HEK293 (cell line): ENCODE measurements around the gene PLEKHG2.

ENCODE experiments used
- GFI1B ChIP-seq: fragments of 450-650 bp; formaldehyde crosslinking; IDR thresholded peaks from 2 replicates; pipeline ENCODE4 v1.5.1; 2016; ENCODE audit warnings: missing biosample characterization, missing genetic modification characterization
- HOXA7 ChIP-seq: sonication (generic); formaldehyde crosslinking; IDR thresholded peaks from 2 replicates; pipeline ENCODE4 v1.8.1; 2022; ENCODE audit warnings: missing genetic modification reagents, borderline replicate concordance
- MZF1 ChIP-seq: fragments of 450-650 bp; formaldehyde crosslinking; IDR thresholded peaks from 2 replicates; pipeline ENCODE4 v1.5.1; 2017; ENCODE audit warnings: missing biosample characterization, missing genetic modification characterization, borderline replicate concordance
- OSR2 ChIP-seq: fragments of 450-650 bp; formaldehyde crosslinking; IDR thresholded peaks from 2 replicates; pipeline ENCODE4 v1.5.1; 2016; ENCODE audit warnings: missing biosample characterization, missing genetic modification characterization
- REPIN1 ChIP-seq: fragments of 450-650 bp; formaldehyde crosslinking; IDR thresholded peaks from 2 replicates; pipeline ENCODE4 v1.5.1; 2017; ENCODE audit warnings: missing biosample characterization, missing genetic modification characterization, low read depth
- SCRT1 ChIP-seq: fragments of 450-650 bp; formaldehyde crosslinking; IDR thresholded peaks from 2 replicates; pipeline ENCODE4 v1.5.1; 2016; ENCODE audit warnings: missing biosample characterization, missing genetic modification characterization, borderline replicate concordance
- SETDB1 ChIP-seq: IDR thresholded peaks from one replicate; pipeline ENCODE4 v1.6.1; 2017; ENCODE audit warnings: mild to moderate bottlenecking, low read length, moderate library complexity, mixed read lengths; ENCODE audit not compliant: insufficient read length
- ZBTB17 ChIP-seq: fragments of 450-650 bp; formaldehyde crosslinking; IDR thresholded peaks from 2 replicates; pipeline ENCODE4 v1.5.1; 2016; ENCODE audit warnings: missing biosample characterization, missing genetic modification characterization
- ZFP3 ChIP-seq: fragments of 450-650 bp; formaldehyde crosslinking; IDR thresholded peaks from 2 replicates; pipeline ENCODE4 v1.5.1; 2016; ENCODE audit warnings: low read depth, missing biosample characterization, missing genetic modification characterization
- ZFP37 ChIP-seq: fragments of 450-650 bp; formaldehyde crosslinking; IDR thresholded peaks from 2 replicates; pipeline ENCODE4 v1.5.1; 2016; ENCODE audit warnings: missing biosample characterization, missing genetic modification characterization
- ZNF223 ChIP-seq: fragments of 450-650 bp; formaldehyde crosslinking; IDR thresholded peaks from 2 replicates; pipeline ENCODE4 v1.5.1; 2016; ENCODE audit warnings: missing biosample characterization, missing genetic modification characterization
- ZNF24 ChIP-seq: fragments of 450-650 bp; formaldehyde crosslinking; IDR thresholded peaks from 2 replicates; pipeline ENCODE4 v1.5.1; 2016; ENCODE audit warnings: missing biosample characterization, missing genetic modification characterization
- ZNF266 ChIP-seq: fragments of 450-650 bp; formaldehyde crosslinking; IDR thresholded peaks from 2 replicates; pipeline ENCODE4 v1.5.1; 2016; ENCODE audit warnings: missing biosample characterization, missing genetic modification characterization, low read depth
- ZNF324 ChIP-seq: fragments of 450-650 bp; formaldehyde crosslinking; IDR thresholded peaks from 2 replicates; pipeline ENCODE4 v1.5.1; 2016; ENCODE audit warnings: missing biosample characterization, missing genetic modification characterization
- ZNF521 ChIP-seq: fragments of 450-650 bp; formaldehyde crosslinking; IDR thresholded peaks from 2 replicates; pipeline ENCODE4 v1.5.1; 2017; ENCODE audit warnings: missing biosample characterization, mild to moderate bottlenecking, missing genetic modification characterization
- ZNF664 ChIP-seq: fragments of 450-650 bp; formaldehyde crosslinking; IDR thresholded peaks from 2 replicates; pipeline ENCODE4 v1.5.1; 2016; ENCODE audit warnings: missing biosample characterization, missing genetic modification characterization
- ZNF701 ChIP-seq: fragments of 450-650 bp; formaldehyde crosslinking; IDR thresholded peaks from 2 replicates; pipeline ENCODE4 v1.5.1; 2016; ENCODE audit warnings: missing biosample characterization, missing genetic modification characterization
- ZNF76 ChIP-seq: fragments of 450-650 bp; formaldehyde crosslinking; IDR thresholded peaks from 2 replicates; pipeline ENCODE4; 2016; ENCODE audit warnings: low read depth, missing biosample characterization, missing genetic modification characterization, borderline replicate concordance
- ZNF785 ChIP-seq: fragments of 450-650 bp; formaldehyde crosslinking; IDR thresholded peaks from 2 replicates; pipeline ENCODE4 v1.5.1; 2016; ENCODE audit warnings: missing biosample characterization, missing genetic modification characterization
- TF ChIP-seq, protein P1 (sequence below): fragments of 450-650 bp; formaldehyde crosslinking; optimal IDR thresholded peaks from 2 replicates; pipeline ENCODE3; 2016; ENCODE audit warnings: missing biosample characterization, mild to moderate bottlenecking, missing genetic modification characterization
- TF ChIP-seq, protein P2 (sequence below): fragments of 450-650 bp; formaldehyde crosslinking; IDR thresholded peaks from 2 replicates; pipeline ENCODE4 v1.5.1; 2016; ENCODE audit warnings: missing biosample characterization, missing genetic modification characterization
- TF ChIP-seq, protein P3 (sequence below): fragments of 450-650 bp; formaldehyde crosslinking; IDR thresholded peaks from 2 replicates; pipeline ENCODE4; 2016; ENCODE audit warnings: missing biosample characterization, missing genetic modification characterization
- TF ChIP-seq, protein P4 (sequence below): fragments of 450-650 bp; formaldehyde crosslinking; IDR thresholded peaks from 2 replicates; pipeline ENCODE4 v1.5.1; 2016; ENCODE audit warnings: missing biosample characterization, missing genetic modification characterization
- TF ChIP-seq, protein P5 (sequence below): fragments of 450-650 bp; formaldehyde crosslinking; conservative IDR thresholded peaks from 2 replicates; pipeline ENCODE4 v1.5.1; 2016; ENCODE audit warnings: low read depth, missing biosample characterization, missing genetic modification characterization
- TF ChIP-seq, protein P6 (sequence below): fragments of 450-650 bp; formaldehyde crosslinking; IDR thresholded peaks from 2 replicates; pipeline ENCODE4 v1.5.1; 2016; ENCODE audit warnings: missing biosample characterization, missing genetic modification characterization

The PLEKHG2 gene

DNA sequence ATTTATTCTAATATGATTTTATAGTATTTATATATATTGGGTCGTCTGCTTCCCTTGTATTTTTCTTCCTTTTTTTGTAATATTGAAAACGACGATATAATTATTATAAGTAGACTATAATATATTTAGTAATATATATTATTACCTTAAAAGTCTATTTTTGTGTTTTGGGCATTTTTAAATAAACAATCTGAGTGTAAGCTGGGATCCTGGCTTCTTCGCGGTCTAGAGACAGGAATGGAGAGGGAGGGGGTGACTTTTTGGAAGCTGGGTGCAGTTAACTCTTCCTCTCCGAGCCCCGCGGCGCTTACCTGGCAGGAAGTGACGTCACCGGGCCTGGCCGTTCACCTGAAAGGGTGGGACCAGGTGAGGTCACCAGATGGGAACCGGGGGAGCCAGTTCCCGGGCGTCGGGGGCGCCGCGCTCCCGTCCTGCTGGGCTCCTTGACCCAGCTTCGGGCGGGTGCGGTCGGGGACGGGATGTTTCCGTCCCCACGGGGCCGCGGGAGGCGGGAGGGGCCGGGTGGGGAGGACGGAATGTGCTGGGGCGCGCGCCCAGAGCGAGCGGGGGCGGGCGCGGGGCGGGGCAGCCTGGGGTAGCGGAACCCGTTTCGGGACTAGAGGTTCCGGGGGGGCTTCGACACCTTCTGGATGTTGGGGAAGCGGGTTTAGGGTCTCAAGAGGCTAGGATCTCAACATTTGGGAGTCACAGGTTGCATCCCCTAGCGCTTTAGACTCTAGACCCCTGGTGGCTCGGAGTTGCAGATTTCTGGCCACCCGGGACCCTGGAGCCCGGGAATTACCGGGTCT is 3.1 kb upstream of the PLEKHG2 start (continued):
- TF ChIP-seq, protein P1, sequence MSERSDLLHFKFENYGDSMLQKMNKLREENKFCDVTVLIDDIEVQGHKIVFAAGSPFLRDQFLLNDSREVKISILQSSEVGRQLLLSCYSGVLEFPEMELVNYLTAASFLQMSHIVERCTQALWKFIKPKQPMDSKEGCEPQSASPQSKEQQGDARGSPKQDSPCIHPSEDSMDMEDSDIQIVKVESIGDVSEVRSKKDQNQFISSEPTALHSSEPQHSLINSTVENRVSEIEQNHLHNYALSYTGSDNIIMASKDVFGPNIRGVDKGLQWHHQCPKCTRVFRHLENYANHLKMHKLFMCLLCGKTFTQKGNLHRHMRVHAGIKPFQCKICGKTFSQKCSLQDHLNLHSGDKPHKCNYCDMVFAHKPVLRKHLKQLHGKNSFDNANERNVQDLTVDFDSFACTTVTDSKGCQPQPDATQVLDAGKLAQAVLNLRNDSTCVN = peak; percentile 96
- TF ChIP-seq ZBTB17 (tag by site-specific recombination) (no peak), ZFP37 (tag by site-specific recombination) (peak; percentile 96), ZNF701 (no peak), ZNF785 (no peak), ZNF521 (tag by site-specific recombination) (no peak), REPIN1 (tag by site-specific recombination) (no peak), ZNF76 (tag by site-specific recombination) (no peak), ZNF223 (no peak), ZNF664 (0 out of 2 replicates have a peak, but pooled peaks have one; percentile 46), ZNF266 (no peak), GFI1B (no peak), SCRT1 (tag by site-specific recombination) (no peak), ZNF324 (peak; percentile 86; the same call in 1 of the 2 replicates), MZF1 (tag by site-specific recombination) (no peak), ZNF24 (peak; percentile 67; the same call in 1 of the 2 replicates), OSR2 (tag by site-specific recombination) (no peak), SETDB1 (no peak), ZFP3 (tag by site-specific recombination) (no peak), HOXA7 (no peak)
- TF ChIP-seq, protein P2, sequence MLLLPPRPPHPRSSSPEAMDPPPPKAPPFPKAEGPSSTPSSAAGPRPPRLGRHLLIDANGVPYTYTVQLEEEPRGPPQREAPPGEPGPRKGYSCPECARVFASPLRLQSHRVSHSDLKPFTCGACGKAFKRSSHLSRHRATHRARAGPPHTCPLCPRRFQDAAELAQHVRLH (tag by site-specific recombination) = 0 out of 2 replicates have a peak, but pooled peaks have one; percentile 15
- TF ChIP-seq, protein P3, sequence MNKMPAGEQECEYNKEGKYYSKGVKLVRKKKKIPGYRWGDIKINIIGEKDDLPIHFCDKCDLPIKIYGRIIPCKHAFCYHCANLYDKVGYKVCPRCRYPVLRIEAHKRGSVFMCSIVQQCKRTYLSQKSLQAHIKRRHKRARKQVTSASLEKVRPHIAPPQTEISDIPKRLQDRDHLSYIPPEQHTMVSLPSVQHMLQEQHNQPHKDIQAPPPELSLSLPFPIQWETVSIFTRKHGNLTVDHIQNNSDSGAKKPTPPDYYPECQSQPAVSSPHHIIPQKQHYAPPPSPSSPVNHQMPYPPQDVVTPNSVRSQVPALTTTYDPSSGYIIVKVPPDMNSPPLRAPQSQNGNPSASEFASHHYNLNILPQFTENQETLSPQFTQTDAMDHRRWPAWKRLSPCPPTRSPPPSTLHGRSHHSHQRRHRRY (tag by site-specific recombination) = no peak
- TF ChIP-seq, protein P4, sequence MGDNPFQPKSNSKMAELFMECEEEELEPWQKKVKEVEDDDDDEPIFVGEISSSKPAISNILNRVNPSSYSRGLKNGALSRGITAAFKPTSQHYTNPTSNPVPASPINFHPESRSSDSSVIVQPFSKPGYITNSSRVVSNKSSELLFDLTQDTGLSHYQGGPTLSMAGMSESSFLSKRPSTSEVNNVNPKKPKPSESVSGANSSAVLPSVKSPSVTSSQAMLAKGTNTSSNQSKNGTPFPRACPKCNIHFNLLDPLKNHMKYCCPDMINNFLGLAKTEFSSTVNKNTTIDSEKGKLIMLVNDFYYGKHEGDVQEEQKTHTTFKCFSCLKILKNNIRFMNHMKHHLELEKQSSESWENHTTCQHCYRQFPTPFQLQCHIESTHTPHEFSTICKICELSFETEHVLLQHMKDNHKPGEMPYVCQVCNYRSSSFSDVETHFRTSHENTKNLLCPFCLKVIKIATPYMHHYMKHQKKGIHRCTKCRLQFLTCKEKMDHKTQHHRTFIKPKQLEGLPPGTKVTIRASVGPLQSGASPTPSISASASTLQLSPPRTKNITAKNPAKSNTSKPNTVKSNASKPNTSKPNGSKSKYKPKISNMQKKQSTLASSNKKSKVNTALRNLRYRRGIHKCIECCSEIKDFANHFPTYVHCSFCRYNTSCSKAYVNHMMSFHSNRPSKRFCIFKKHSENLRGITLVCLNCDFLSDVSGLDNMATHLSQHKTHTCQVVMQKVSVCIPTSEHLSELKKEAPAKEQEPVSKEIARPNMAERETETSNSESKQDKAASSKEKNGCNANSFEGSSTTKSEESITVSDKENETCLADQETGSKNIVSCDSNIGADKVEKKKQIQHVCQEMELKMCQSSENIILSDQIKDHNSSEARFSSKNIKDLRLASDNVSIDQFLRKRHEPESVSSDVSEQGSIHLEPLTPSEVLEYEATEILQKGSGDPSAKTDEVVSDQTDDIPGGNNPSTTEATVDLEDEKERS (tag by site-specific recombination) = peak; percentile 70
- TF ChIP-seq, protein P5, sequence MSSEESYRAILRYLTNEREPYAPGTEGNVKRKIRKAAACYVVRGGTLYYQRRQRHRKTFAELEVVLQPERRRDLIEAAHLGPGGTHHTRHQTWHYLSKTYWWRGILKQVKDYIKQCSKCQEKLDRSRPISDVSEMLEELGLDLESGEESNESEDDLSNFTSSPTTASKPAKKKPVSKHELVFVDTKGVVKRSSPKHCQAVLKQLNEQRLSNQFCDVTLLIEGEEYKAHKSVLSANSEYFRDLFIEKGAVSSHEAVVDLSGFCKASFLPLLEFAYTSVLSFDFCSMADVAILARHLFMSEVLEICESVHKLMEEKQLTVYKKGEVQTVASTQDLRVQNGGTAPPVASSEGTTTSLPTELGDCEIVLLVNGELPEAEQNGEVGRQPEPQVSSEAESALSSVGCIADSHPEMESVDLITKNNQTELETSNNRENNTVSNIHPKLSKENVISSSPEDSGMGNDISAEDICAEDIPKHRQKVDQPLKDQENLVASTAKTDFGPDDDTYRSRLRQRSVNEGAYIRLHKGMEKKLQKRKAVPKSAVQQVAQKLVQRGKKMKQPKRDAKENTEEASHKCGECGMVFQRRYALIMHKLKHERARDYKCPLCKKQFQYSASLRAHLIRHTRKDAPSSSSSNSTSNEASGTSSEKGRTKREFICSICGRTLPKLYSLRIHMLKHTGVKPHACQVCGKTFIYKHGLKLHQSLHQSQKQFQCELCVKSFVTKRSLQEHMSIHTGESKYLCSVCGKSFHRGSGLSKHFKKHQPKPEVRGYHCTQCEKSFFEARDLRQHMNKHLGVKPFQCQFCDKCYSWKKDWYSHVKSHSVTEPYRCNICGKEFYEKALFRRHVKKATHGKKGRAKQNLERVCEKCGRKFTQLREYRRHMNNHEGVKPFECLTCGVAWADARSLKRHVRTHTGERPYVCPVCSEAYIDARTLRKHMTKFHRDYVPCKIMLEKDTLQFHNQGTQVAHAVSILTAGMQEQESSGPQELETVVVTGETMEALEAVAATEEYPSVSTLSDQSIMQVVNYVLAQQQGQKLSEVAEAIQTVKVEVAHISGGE (tag by site-specific recombination) = peak; percentile 91
- TF ChIP-seq, protein P6, sequence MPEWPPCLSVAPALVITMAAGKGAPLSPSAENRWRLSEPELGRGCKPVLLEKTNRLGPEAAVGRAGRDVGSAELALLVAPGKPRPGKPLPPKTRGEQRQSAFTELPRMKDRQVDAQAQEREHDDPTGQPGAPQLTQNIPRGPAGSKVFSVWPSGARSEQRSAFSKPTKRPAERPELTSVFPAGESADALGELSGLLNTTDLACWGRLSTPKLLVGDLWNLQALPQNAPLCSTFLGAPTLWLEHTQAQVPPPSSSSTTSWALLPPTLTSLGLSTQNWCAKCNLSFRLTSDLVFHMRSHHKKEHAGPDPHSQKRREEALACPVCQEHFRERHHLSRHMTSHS (tag by site-specific recombination) = no peak
